Tibial nerve (tissue), 4 donors: ENCODE results near the gene ABCG5.

Experiments
- CTCF ChIP-seq, 5 experiments: fragments of 200-600 bp in 3 of 5; fragments of 450-650 bp in 2 of 5; sonication (generic) in 3 of 5; IDR thresholded peaks; one replicate each; pipeline ENCODE4 v1.5.1; 2016 to 2019; ENCODE audit warnings: antibody characterized with exemption in 5 of 5, mild to moderate bottlenecking in 3 of 5, moderate library complexity in 2 of 5
- EP300 ChIP-seq, 2 donors: sonication (generic); formaldehyde crosslinking; IDR thresholded peaks; one replicate each; pipeline ENCODE4 v1.6.1; 2017; ENCODE audit warnings: antibody characterized with exemption in 2 of 2, mild to moderate bottlenecking in 1 of 2
- POLR2A ChIP-seq, 2 donors: fragments of 450-650 bp; IDR thresholded peaks; one replicate each; pipeline ENCODE4 v1.6.1; 2017; ENCODE audit warnings: antibody characterized with exemption in 2 of 2, mild to moderate bottlenecking in 2 of 2, moderate library complexity in 2 of 2

GRCh38 chr2:43812947-43813346 lies 25.7 kb downstream of the ABCG5 start:
- TF ChIP-seq CTCF (IDR thresholded peaks at IDR 0.05) (no peak), POLR2A (IDR thresholded peaks at IDR 0.05) (no peak), EP300 (IDR thresholded peaks at IDR 0.05) (no peak)
